SK-N-SH (cell line): ENCODE results near the gene NPAS3. TPM values are rescaled to one million over a fixed set of nuclear protein-coding genes. Genes with fewer than 3 reads are reported as not detected.

Source experiments
- CTCF ChIA-PET: fragments of 300-600, 350-600 bp; formaldehyde crosslinking; extraction: SDS; loops from one replicate; lab custom pipeline; 2021; lab: Yijun Ruan, JAX
- POLR2A ChIA-PET: fragments of 350-600 bp; sonication (Branson Sonifier 250); formaldehyde crosslinking; extraction: SDS; loops from one replicate; lab custom pipeline; 2020; ENCODE audit warnings: antibody characterized with exemption, inconsistent platforms; lab: Yijun Ruan, JAX
- DNase-seq: peaks from one replicate; pipeline ENCODE4 v3.0.0; 2012
- H2AFZ ChIP-seq: fragments of 200-600 bp; sonication (generic); 2 replicates; pipeline ENCODE4 v1.8.1; 2016; ENCODE audit warnings: antibody characterized with exemption, mild to moderate bottlenecking, low read depth
- H3F3A ChIP-seq: fragments of 200-600 bp; sonication (generic); replicated peaks from 2 replicates; pipeline ENCODE3; 2016; ENCODE audit warnings: antibody characterized with exemption, mild to moderate bottlenecking; ENCODE audit not compliant: insufficient read depth
- H3K27ac ChIP-seq, 2 experiments: fragments of 200-500 bp in 1 of 2; fragments of 200-600 bp in 1 of 2; sonication (Bioruptor generic) in 1 of 2; sonication (generic), shearing (Covaris generic) in 1 of 2; 2 replicates each; pipeline versions ENCODE4 v1.5.1 to v1.6.1; 2014 to 2016; ENCODE audit warnings: low read depth in 2 of 2, inconsistent platforms in 1 of 2, low read length in 1 of 2, mild to moderate bottlenecking in 1 of 2, mixed read lengths in 1 of 2
- H3K27me3 ChIP-seq: fragments of 200-600 bp; sonication (generic), shearing (Covaris generic); 2 replicates; pipeline ENCODE4 v1.6.1; 2016; ENCODE audit warnings: mixed run types; ENCODE audit not compliant: insufficient read depth
- H3K36me3 ChIP-seq, 2 experiments: fragments of 200-500 bp in 1 of 2; fragments of 200-600 bp in 1 of 2; sonication (Bioruptor generic) in 1 of 2; sonication (generic) in 1 of 2; replicated peaks in 1 of 2; 2 replicates each; pipeline versions ENCODE3 to v1.5.1; 2014 to 2016; ENCODE audit warnings: low read length in 1 of 2, mild to moderate bottlenecking in 1 of 2; ENCODE audit not compliant: insufficient read depth in 2 of 2, control insufficient read depth in 1 of 2
- H3K4me1 ChIP-seq, 2 experiments: fragments of 200-500 bp in 1 of 2; fragments of 200-600 bp in 1 of 2; sonication (Bioruptor generic) in 1 of 2; sonication (generic), shearing (Covaris generic) in 1 of 2; 2 replicates each; pipeline versions ENCODE4 v1.5.1 to v1.6.1; 2014 to 2016; ENCODE audit warnings: low read depth in 1 of 2, low read length in 1 of 2, mixed run types in 1 of 2; ENCODE audit not compliant: insufficient read depth in 2 of 2, control insufficient read depth in 1 of 2
- H3K4me2 ChIP-seq: fragments of 200-600 bp; sonication (generic), shearing (Covaris generic); 2 replicates; pipeline ENCODE4 v1.6.1; 2017; ENCODE audit warnings: mixed run types
- H3K4me3 ChIP-seq, 2 experiments: fragments of 200-500 bp in 1 of 2; fragments of 200-600 bp in 1 of 2; sonication (Bioruptor generic) in 1 of 2; sonication (generic), shearing (Covaris generic) in 1 of 2; 2 replicates each; pipeline versions ENCODE4 v1.5.1 to v1.8.1; 2014 to 2016; ENCODE audit warnings: low read depth in 2 of 2, inconsistent platforms in 1 of 2, low read length in 1 of 2, mild to moderate bottlenecking in 1 of 2, mixed read lengths in 1 of 2, moderate library complexity in 1 of 2
- H3K79me2 ChIP-seq: fragments of 200-600 bp; sonication (generic); 2 replicates; pipeline ENCODE4 v1.8.1; 2017; ENCODE audit warnings: mild to moderate bottlenecking; ENCODE audit not compliant: insufficient read depth
- H3K9ac ChIP-seq: fragments of 200-600 bp; sonication (generic); 2 replicates; pipeline ENCODE4 v1.6.1; 2017; ENCODE audit warnings: mixed run types
- H3K9me2 ChIP-seq: fragments of 200-600 bp; sonication (generic); 2 replicates; pipeline ENCODE4 v1.6.1; 2017; ENCODE audit warnings: mixed run types
- H3K9me3 ChIP-seq: fragments of 200-600 bp; sonication (generic); 2 replicates; pipeline ENCODE4 v1.6.1; 2017; ENCODE audit warnings: mixed run types, mild to moderate bottlenecking, moderate library complexity
- H4K20me1 ChIP-seq: fragments of 200-600 bp; sonication (generic); 2 replicates; pipeline ENCODE4 v1.6.1; 2017; ENCODE audit warnings: mild to moderate bottlenecking, mixed run types; ENCODE audit not compliant: insufficient read depth
- EP300 ChIP-seq, 2 experiments: IDR thresholded peaks; 2 replicates each; pipeline versions ENCODE4 v1.4.0 to v1.6.1; 2012; ENCODE audit warnings: borderline replicate concordance in 1 of 2, low read depth in 1 of 2, low read length in 1 of 2
- FOXJ3 ChIP-seq: sonication (generic); formaldehyde crosslinking; IDR thresholded peaks from 2 replicates; pipeline ENCODE4 v1.5.1; 2020; ENCODE audit warnings: mild to moderate bottlenecking, missing genetic modification reagents
- MEF2A ChIP-seq: IDR thresholded peaks from 2 replicates; pipeline ENCODE4 v1.4.0; 2012; ENCODE audit warnings: low read depth, borderline replicate concordance
- NFIC ChIP-seq: IDR thresholded peaks from 2 replicates; pipeline ENCODE4 v1.4.0; 2012; ENCODE audit warnings: borderline replicate concordance
- RCOR1 ChIP-seq: fragments of 150-350 bp; IDR thresholded peaks from 2 replicates; pipeline ENCODE4 v1.6.1; 2017; ENCODE audit warnings: antibody characterized with exemption, low read length
- SMC3 ChIP-seq: IDR thresholded peaks from 2 replicates; pipeline ENCODE4 v1.6.1; 2012; ENCODE audit warnings: low read depth, low read length, improper control_type of control experiment
- TAF1 ChIP-seq: IDR thresholded peaks from 2 replicates; pipeline ENCODE4 v1.6.1; 2012; ENCODE audit warnings: low read depth, mild to moderate bottlenecking, low read length, moderate library complexity, borderline replicate concordance
- WGBS: methylation state at CpG from one replicate; pipeline ENCODE4 v1.1.6; 2017; ENCODE audit warnings: low lambda C conversion rate; 5-methylcytosine and 5-hydroxymethylcytosine counted together
- polyA plus RNA-seq, 3 experiments: library from polyadenylated mRNA; depleted of rRNA; stranded (reverse); fragments of >200 nt; gene quantifications; 2 replicates each; pipeline ENCODE4 v1.2.3, GENCODE V29; 2012
- TF ChIP-seq, protein P1 (sequence below): fragments of 200-600 bp; sonication (generic); IDR thresholded peaks from 2 replicates; pipeline ENCODE4 v1.6.1; 2017; ENCODE audit warnings: antibody characterized with exemption, mild to moderate bottlenecking, moderate library complexity
- TF ChIP-seq, protein P2 (sequence below): IDR thresholded peaks from 2 replicates; pipeline ENCODE4 v1.4.0; 2012; ENCODE audit warnings: low read depth, borderline replicate concordance

NPAS3 gene
- polyA plus RNA-seq, 1 of the 3 experiments (the other 2 are of a cell fraction), result 4.3 TPM

DNA sequence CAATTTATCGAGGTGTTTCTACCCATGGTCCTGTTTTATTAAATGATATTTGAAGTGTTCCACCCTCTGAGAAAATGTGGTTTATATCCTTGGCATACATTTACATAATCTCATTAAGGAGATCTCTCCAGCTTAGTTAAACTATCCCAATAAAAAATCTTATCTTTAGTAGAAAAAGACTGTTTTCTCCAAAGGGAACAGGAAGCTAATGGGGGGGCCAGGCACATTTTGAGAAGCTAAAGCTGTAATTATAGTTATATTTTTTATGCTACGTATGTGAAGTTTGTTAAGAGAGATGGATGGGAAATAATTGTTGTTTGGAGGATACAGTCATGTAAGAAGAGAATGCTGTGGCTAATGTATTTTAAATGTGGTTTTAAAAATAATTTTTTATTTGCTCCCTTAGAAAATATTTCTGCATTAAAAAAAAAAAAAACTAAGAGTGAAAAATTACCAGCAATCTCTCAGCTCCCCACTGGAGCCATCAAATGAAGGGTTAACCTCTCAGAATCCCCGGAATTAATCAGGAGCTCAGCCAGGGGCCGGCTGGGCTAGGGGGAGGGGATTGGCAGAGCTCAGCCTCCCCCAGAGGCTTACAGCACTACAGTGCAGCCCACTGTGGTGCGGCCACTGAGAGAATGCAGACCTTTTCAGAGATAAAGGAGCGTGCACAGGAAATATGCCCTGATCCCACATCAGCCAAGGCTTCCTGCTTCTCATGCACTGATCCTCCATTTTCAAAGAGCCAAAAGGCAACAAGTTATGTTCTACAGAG, 826.4 kb downstream of the NPAS3 start (continued):
- TF ChIP-seq, protein P1, sequence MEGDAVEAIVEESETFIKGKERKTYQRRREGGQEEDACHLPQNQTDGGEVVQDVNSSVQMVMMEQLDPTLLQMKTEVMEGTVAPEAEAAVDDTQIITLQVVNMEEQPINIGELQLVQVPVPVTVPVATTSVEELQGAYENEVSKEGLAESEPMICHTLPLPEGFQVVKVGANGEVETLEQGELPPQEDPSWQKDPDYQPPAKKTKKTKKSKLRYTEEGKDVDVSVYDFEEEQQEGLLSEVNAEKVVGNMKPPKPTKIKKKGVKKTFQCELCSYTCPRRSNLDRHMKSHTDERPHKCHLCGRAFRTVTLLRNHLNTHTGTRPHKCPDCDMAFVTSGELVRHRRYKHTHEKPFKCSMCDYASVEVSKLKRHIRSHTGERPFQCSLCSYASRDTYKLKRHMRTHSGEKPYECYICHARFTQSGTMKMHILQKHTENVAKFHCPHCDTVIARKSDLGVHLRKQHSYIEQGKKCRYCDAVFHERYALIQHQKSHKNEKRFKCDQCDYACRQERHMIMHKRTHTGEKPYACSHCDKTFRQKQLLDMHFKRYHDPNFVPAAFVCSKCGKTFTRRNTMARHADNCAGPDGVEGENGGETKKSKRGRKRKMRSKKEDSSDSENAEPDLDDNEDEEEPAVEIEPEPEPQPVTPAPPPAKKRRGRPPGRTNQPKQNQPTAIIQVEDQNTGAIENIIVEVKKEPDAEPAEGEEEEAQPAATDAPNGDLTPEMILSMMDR, result no peak
- TF ChIP-seq FOXJ3, result no peak
- no peak for TF ChIP-seq SMC3
- TF ChIP-seq, protein P2, sequence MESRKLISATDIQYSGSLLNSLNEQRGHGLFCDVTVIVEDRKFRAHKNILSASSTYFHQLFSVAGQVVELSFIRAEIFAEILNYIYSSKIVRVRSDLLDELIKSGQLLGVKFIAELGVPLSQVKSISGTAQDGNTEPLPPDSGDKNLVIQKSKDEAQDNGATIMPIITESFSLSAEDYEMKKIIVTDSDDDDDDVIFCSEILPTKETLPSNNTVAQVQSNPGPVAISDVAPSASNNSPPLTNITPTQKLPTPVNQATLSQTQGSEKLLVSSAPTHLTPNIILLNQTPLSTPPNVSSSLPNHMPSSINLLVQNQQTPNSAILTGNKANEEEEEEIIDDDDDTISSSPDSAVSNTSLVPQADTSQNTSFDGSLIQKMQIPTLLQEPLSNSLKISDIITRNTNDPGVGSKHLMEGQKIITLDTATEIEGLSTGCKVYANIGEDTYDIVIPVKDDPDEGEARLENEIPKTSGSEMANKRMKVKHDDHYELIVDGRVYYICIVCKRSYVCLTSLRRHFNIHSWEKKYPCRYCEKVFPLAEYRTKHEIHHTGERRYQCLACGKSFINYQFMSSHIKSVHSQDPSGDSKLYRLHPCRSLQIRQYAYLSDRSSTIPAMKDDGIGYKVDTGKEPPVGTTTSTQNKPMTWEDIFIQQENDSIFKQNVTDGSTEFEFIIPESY, result no peak
- no peak for TF ChIP-seq MEF2A
- peak; percentile 74 for TF ChIP-seq RCOR1
- TF ChIP-seq TAF1, result no peak
- TF ChIP-seq NFIC, result peak; percentile 56

DNA sequence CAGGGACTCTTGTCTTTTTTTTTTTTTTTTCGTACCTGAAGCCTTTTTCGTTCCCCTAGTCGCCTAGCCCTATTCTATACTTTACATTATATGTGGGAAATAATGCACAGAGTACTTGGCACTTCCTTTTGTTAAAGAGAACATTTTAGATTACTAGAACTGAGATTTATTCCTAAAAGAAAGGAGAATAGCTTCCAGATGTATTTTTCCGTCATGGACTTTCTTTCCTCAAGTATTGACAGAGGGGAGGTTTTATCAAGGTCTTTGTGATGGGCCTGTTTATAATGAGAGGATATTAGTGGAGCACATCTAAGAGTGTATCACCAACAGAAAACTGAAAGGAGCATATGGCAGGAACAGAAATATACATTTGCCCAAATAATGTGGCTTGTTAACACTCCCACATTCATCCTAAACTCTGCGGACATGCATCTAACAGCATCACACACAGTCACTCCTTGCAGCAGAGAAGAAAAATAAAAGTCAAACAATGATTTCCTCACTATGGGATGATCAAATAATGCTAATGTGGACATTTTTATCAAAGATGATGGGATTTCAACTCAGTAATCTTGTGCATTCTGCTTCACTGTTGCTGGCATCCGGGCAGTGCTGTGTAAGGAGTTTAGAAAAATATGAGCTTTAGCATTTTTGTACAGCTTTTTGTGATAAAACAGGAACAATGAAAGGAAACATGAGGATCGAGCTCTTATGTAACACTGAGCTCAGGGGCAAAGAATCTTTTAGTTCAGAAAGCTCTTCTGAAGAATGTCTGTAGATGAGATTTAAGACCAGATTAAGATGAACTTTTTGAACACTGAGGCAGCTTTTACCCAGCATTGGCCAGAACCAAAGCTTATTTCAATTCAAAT, 829.1 kb downstream of the NPAS3 start:
- WGBS, result 75% methylated on average over 7 of the region's 7 CpGs
- H3K4me3 ChIP-seq, result no peak overlapping the region
- no peaks in the 10 kb centered on the region for H3K9me2 ChIP-seq
- no peaks in the 10 kb centered on the region for H3K79me2 ChIP-seq
- H3K27ac ChIP-seq, result peak overlapping the region; percentile 28 to 59; a peak in 3 of 4 replicates
- ChIA-PET CTCF (interaction anchor here (1.1 to 1.8 kb wide), 2 partner anchors 25 to 203 kb away, joined by 3 to 8 read pairs; no protein-coding TSS in a partner anchor), POLR2A (no interaction called here)
- H2AFZ ChIP-seq, result peak overlapping the region; percentile 12; the same call in 1 of the 2 replicates
- H3K9ac ChIP-seq, result no peak overlapping the region
- peaks cover 3% of the 10 kb centered on the region for H3F3A ChIP-seq
- TF ChIP-seq, protein P1, result no peak
- peak in 1 of 2 experiments; percentile 50; a peak in 1 of 4 replicates for TF ChIP-seq EP300 (IDR thresholded peaks at IDR 0.05; ENCODE audit: borderline replicate concordance in 1 of 2, low read depth in 1 of 2, low read length in 1 of 2)
- no peaks in the 10 kb centered on the region for H3K9me3 ChIP-seq
- no peaks in the 10 kb centered on the region for H4K20me1 ChIP-seq
- H3K27me3 ChIP-seq, result no peaks in the 10 kb centered on the region
- H3K4me2 ChIP-seq, result peak overlapping the region; percentile 23; the same call in 1 of the 2 replicates
- H3K4me1 ChIP-seq, result peaks cover 9 to 48% of the 10 kb centered on the region in 2 experiments
- no peak for DNase-seq
- no peaks in the 10 kb centered on the region for H3K36me3 ChIP-seq
